ENCODE data around the gene GALNT18.

GALNT18 gene

DNA sequence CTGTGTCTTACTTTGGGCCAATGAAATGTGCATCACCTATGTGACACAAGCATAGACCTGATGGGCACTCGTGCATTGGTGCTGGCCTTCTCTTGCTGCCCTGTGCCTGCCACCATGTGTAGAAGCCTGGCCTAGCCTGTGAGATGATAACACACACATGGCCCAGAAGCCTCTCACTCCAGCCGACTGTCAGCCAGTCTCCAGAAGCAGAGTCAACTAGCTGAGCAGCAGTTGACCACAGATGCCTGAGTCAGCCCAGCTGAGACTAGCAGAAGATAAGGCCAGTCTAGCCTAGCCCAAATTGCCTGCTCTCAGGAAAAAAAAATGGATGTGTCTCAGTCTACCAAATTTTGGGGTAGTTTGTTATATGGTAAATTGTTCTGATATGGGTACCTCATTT lies 314.9 kb downstream of the GALNT18 start:
- DNase-seq (ENCODE audit: low spot score), result no peak

GRCh38 chr11:11304550-11304949 lies 317.3 kb downstream of the GALNT18 start:
- DNase-seq (ENCODE audit: low spot score), result no peak

- no peak for DNase-seq (ENCODE audit: low spot score)
Measured at GRCh38 chr11:11302565-11302964, 319.2 kb downstream of the GALNT18 start.

- DNase-seq (ENCODE audit: low spot score), result no peak
Measured at GRCh38 chr11:11301212-11301611, 320.6 kb downstream of the GALNT18 start.

- DNase-seq (ENCODE audit: low spot score), result no peak
Measured at GRCh38 chr11:11297578-11297977, 324.2 kb downstream of the GALNT18 start.

GRCh38 chr11:11296434-11296833 lies 325.4 kb downstream of the GALNT18 start:
- DNase-seq (ENCODE audit: low spot score), result no peak

DNA sequence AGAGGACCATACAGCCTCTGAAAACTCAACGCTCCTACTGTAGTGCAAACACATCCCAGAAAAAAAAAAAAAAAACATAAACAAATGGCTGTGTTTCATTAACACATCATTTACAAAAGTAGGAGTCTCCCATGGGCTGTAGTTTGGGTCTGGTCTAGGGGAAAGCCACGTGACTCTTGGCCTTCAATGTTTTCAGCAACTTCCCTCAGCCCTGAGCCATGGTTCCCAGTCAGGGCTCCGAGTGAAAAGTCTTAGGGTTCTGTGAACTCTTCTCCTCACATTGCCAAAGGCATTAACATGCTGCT lies 327.3 kb downstream of the GALNT18 start:
- DNase-seq (ENCODE audit: low spot score), result no peak

DNA sequence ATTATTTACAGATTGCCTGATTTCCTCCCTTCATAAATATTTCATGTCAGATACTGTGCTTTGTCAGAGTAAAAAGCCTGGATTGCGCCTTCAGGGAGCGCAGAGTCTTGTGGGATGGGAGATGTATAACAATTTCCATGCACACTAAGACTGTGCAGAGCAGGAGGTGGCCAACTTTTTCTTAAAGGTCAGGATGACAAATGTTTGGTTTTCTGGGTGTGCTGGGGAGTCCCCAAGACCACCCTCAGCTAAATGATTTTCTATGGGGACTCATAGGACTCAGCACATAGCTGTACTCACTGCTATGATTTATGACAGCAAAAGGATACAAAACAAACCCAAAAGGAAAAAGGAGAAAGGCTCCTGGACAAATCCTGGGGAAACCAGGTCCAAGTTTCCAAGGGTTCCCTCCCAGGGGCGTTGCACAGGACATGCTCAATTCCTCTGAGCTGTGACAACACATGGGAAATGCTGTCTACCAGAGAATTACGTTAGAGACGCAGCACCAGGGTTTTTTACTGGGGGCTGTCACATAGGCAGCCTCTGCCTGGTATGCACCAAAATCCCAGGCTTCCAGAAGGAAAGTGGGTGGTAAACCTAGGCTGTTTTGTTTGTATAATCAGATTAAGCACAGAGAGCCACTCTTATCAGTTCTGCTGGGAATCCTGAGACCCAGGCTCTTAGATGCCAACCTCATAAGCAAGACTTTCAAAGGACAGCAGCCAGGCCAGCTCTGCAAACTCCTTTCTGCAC lies 327.8 kb downstream of the GALNT18 start:
- DNase-seq (ENCODE audit: low spot score), result no peak

DNA sequence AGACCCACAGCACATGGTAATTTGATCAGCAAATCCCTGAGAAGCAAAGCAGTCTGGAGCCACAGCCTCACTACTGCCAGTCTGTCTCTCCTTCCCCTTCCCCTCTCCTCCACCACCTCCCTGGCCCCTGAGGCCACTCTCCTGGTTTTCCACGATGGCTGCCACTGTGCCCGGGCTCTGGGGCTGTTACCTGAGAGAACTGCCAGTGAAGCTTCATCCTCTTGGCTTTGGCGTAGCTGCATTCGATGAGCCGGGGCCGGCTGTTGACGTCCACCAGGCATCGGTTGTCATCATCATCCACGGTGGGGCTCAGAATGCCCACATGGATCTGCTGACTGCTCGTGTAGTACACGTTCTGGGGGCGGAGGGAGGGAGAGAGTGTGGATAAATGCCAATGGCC lies 329.0 kb downstream of the GALNT18 start:
- no peak for DNase-seq (ENCODE audit: low spot score)

DNA sequence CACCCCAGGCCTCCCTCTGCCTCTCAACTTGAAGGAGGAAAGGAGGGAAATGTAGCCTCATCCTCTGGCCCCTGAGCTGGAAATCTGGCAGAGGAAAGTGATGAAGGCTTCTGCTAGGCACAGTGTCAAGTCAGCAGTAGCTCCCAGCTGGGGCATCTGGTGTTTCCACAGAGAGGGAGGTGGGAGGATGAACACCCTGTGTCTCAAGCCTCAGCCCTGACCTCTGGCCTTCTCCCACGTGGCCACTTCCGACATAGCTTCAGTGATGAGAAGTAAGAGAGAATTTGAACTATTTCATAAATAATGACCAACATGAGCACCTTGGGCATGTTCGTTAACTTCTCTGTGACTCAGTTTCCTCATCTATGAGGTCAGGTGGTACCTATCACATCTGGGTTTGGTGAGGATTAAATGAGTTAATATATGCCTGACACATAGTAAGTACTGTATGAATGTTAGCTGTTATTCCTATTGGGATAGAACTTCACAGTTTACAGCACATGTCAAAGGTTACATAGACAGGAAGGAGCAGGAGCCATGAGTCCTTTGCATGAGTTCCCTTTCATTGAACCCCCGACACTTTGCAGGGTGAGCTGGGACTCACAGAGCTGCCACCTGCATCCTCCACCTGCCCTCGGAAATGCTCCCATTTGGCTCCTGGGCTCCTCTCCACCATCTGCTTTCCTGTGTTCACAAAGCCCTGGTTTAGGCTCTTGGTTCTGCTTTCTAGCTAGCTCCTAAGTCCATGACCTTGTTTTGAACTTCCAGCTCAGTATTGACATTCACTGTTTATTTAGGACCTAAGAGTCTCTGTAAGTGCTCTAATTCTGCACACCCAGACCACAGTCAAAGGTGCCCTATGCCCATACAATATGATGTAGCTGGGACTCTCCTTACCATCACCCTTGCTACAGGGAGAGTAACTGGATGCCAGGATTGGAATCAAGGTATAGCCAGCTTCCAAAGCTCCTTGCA lies 330.5 kb downstream of the GALNT18 start:
- no peak for DNase-seq (ENCODE audit: low spot score)

GRCh38 chr11:11290354-11290753 lies 331.5 kb downstream of the GALNT18 start:
- no peak for DNase-seq (ENCODE audit: low spot score)

- no peak for DNase-seq (ENCODE audit: low spot score)
Measured at GRCh38 chr11:11289669-11290068, 332.1 kb downstream of the GALNT18 start.

GRCh38 chr11:11288972-11289616 lies 332.7 kb downstream of the GALNT18 start:
- no peak for DNase-seq (ENCODE audit: low spot score)

DNA sequence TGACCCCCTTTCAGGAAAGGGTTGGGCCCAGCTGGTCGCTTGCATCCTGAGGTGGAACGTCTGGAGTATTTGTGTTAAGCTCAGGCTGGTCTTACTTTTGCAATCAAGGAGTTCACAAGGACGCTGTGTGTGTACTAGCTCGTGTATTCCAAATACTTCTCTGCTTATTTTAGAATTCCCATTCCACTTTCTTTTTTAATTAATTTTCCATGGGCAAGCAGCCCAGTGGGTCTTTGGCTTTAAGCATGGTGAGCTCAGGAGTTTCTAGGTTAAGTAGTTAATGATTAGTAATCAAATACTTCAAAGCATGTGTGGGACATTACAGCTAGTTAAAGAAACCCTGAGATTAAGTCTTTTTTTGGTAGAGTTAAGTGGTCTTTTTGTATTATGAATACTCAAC lies 337.3 kb downstream of the GALNT18 start:
- no peak for DNase-seq (ENCODE audit: low spot score)

GRCh38 chr11:11281626-11282025 lies 340.2 kb downstream of the GALNT18 start:
- DNase-seq (ENCODE audit: low spot score), result no peak

DNA sequence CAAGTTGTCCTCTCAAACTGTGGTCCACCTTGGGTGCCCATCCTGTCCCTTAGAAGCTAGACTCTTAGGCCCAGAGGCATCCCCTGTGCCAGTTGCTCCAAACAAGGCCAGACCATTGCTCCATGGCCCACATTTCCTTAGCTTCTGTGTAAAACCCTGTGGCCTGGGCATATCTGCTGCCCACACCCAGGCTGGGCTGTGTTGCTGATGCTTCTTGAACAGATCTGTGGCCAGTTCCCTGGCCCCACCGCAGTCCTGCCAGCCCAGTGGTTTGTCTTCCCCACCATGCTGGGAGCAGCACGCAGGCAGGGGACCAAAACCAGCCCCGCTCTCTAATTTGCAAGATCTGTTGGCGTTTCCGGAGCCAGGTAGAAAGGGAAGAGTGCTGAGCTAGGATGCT lies 341.0 kb downstream of the GALNT18 start:
- DNase-seq (ENCODE audit: low spot score), result no peak

DNA sequence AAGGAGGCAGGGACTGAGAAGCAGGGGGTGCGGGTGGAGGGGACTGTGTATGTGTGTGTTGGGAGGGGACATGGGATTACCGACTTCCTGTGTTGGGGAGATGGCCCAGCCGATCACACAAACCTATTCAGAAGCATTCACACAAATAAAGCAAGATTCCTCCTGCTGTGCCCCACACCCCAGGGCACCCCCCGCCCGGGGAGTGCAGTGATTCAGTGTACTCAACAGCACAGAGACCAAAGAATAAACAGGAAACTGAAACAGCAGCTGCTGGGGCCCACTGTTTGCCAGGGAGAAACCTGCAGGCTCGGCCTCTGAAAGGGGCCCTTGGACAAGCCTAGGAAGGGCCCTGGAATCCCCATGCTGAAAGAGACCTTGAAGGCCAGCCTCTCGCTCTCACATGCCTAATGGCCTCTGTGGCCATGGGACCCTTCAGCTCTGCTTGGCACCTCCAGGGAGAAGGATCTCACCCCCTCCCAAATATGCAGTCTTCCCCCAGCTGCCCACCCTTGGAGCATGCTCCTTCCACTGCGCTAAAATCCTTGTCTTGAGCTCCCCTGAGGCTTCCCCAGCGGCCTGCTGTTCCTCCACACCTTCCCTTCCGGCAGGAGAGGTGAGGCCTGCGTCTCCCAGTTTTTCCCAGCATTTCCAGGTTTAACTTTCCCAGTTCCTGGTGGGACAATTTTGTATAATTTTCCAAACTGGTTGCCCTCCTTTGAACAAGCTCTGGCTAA lies 341.7 kb downstream of the GALNT18 start:
- no peak for DNase-seq (ENCODE audit: low spot score)

- DNase-seq (ENCODE audit: low spot score), result no peak
Measured at GRCh38 chr11:11272254-11272653, 349.6 kb downstream of the GALNT18 start.

DNA sequence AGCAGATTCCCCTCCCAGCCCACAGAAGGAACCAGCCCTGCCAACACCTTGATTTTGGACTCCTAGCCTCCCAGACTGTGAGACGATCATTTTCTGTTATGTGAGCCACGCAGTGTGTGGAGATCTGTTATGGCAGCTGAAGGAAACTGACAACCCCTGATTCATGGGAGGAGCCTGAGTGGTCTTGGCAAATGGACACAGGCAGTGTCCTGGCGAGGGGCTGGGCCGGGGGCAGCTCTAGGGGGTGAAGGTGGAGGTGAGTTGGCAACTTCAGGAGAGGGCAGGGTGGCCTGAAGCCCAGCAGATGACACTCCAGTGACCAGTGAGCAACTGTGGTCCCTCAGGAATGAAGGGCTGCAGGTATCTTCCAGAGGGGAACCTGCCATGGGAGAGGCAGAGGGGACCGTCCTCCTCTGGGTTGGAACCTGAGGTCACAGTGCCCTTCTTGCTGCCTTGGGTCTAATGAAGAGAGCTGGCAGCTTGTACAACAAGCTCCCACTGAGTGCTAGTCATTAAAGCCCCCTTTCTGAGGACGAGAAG lies 351.5 kb downstream of the GALNT18 start:
- DNase-seq (ENCODE audit: low spot score), result no peak

GRCh38 chr11:11268706-11269105 lies 353.1 kb downstream of the GALNT18 start:
- no peak for DNase-seq (ENCODE audit: low spot score)

GRCh38 chr11:11268119-11268518 lies 353.7 kb downstream of the GALNT18 start:
- no peak for DNase-seq (ENCODE audit: low spot score)

DNA sequence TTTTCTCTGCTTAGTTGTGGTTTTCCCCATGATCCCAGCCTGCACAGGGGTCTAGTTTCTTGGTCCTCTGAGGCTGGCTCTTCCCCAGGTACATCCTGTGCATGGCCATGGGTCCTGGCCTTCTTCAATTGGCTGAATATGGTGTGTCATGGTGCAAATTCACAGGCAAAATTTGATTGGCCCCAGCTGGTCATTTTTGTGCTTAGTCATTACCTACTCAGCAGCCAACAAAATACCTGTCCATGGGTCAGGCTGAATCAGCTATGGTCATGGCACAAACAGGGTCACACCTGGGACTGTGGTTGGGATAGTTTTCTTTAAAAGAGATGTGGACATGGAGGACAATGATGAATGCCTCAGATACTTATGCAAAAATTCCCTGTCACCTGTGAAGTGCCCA lies 354.5 kb downstream of the GALNT18 start:
- no peak for DNase-seq (ENCODE audit: low spot score)
